ENCODE data around the gene CD99L2. TPM values are rescaled to one million over a fixed set of nuclear protein-coding genes. Genes with fewer than 3 reads are reported as not detected.

Gene CD99L2
- total RNA-seq, 2 donors from 2014 or later = 8.8 to 9.7 TPM

- Mint-ChIP-seq H3K27ac (no peak overlapping the region), H3K36me3 (peaks cover 12 to 36% of the 10 kb centered on the region in 2 donors), H3K9me3 (peaks cover 12 to 19% of the 10 kb centered on the region in 2 donors)
- ATAC-seq (no peak), DNase-seq (ENCODE audit: low spot score in 2 of 2) (no peak)
These were observed 25.6 kb downstream of the CD99L2 start for GRCh38 chrX:150872773-150873336.

- Mint-ChIP-seq H3K27ac (no peak overlapping the region), H3K36me3 (peaks cover 10 to 34% of the 10 kb centered on the region in 2 donors), H3K9me3 (peaks cover 12 to 19% of the 10 kb centered on the region in 2 donors)
- DNase-seq (ENCODE audit: low spot score in 2 of 2) (no peak), ATAC-seq (no peak)
These were observed 27.1 kb downstream of the CD99L2 start for GRCh38 chrX:150871341-150871811.

- H3K36me3 Mint-ChIP-seq = peaks cover 3 to 28% of the 10 kb centered on the region in 2 donors
- H3K9me3 Mint-ChIP-seq = peaks cover 6 to 12% of the 10 kb centered on the region in 2 donors
- DNase-seq (ENCODE audit: low spot score in 2 of 2) = no peak
- H3K27ac Mint-ChIP-seq = no peak overlapping the region
- no peak for ATAC-seq
These were observed 27.8 kb downstream of the CD99L2 start for GRCh38 chrX:150870487-150871340.

GRCh38 chrX:150870029-150870428 is 28.4 kb downstream of the CD99L2 start:
- no peak for DNase-seq (ENCODE audit: low spot score in 2 of 2)
- H3K9me3 Mint-ChIP-seq = peaks cover 0 to 5% of the 10 kb centered on the region in 2 donors
- H3K27ac Mint-ChIP-seq = no peak overlapping the region
- H3K36me3 Mint-ChIP-seq = peaks cover 0 to 21% of the 10 kb centered on the region in 2 donors
- no peak for ATAC-seq

GRCh38 chrX:150869450-150869849 is 29.0 kb downstream of the CD99L2 start:
- DNase-seq (ENCODE audit: low spot score in 2 of 2) (no peak), ATAC-seq (no peak)
- no peaks in the 10 kb centered on the region for H3K9me3 Mint-ChIP-seq
- peaks cover 0 to 16% of the 10 kb centered on the region in 2 donors for H3K36me3 Mint-ChIP-seq
- H3K27ac Mint-ChIP-seq = no peak overlapping the region

GRCh38 chrX:150868625-150869024 is 29.8 kb downstream of the CD99L2 start:
- Mint-ChIP-seq H3K27ac (no peak overlapping the region), H3K36me3 (peaks cover 0 to 10% of the 10 kb centered on the region in 2 donors), H3K9me3 (no peaks in the 10 kb centered on the region)
- ATAC-seq (no peak), DNase-seq (ENCODE audit: low spot score in 2 of 2) (no peak)

- DNase-seq (ENCODE audit: low spot score in 2 of 2) = no peak
- Mint-ChIP-seq H3K27ac (no peak overlapping the region), H3K9me3 (no peaks in the 10 kb centered on the region), H3K36me3 (peaks cover 0 to 4% of the 10 kb centered on the region in 2 donors)
- no peak for ATAC-seq
These were observed 34.3 kb downstream of the CD99L2 start for GRCh38 chrX:150864127-150864526.

GRCh38 chrX:150863191-150863590 is 35.3 kb downstream of the CD99L2 start:
- peaks cover 6% of the 10 kb centered on the region in 2 donors for H3K9me3 Mint-ChIP-seq
- ATAC-seq (no peak), DNase-seq (ENCODE audit: low spot score in 2 of 2) (no peak)
- H3K27ac Mint-ChIP-seq = no peak overlapping the region
- H3K36me3 Mint-ChIP-seq = peaks cover 8 to 11% of the 10 kb centered on the region in 2 donors

GRCh38 chrX:150857453-150857852 is 41.0 kb downstream of the CD99L2 start:
- H3K36me3 Mint-ChIP-seq = peaks cover 18 to 29% of the 10 kb centered on the region in 2 donors

GRCh38 chrX:150856785-150857184 is 41.7 kb downstream of the CD99L2 start:
- Mint-ChIP-seq H3K9me3 (peaks cover 14 to 28% of the 10 kb centered on the region in 2 donors), H3K36me3 (peaks cover 18 to 29% of the 10 kb centered on the region in 2 donors), H3K27ac (no peak overlapping the region)
- ATAC-seq (no peak), DNase-seq (ENCODE audit: low spot score in 2 of 2) (no peak)

More at GRCh38 chrX:150857453-150857852, 41.0 kb downstream of the CD99L2 start:
- H3K9me3 Mint-ChIP-seq = peaks cover 14 to 28% of the 10 kb centered on the region in 2 donors
- no peak for DNase-seq (ENCODE audit: low spot score in 2 of 2)
- H3K27ac Mint-ChIP-seq = no peak overlapping the region
- ATAC-seq = no peak

GRCh38 chrX:150856101-150856500 is 42.4 kb downstream of the CD99L2 start:
- ATAC-seq (no peak), DNase-seq (ENCODE audit: low spot score in 2 of 2) (no peak)
- peaks cover 18 to 29% of the 10 kb centered on the region in 2 donors for H3K36me3 Mint-ChIP-seq
- H3K9me3 Mint-ChIP-seq = peaks cover 14 to 28% of the 10 kb centered on the region in 2 donors
- H3K27ac Mint-ChIP-seq = no peak overlapping the region

- H3K27ac Mint-ChIP-seq = no peak overlapping the region
- ATAC-seq = no peak
- H3K36me3 Mint-ChIP-seq = peaks cover 18 to 26% of the 10 kb centered on the region in 2 donors
These were observed 43.6 kb downstream of the CD99L2 start for GRCh38 chrX:150854856-150855255.

GRCh38 chrX:150849996-150850720 is 48.3 kb downstream of the CD99L2 start:
- peaks cover 0 to 2% of the 10 kb centered on the region in 2 donors for H3K36me3 Mint-ChIP-seq
- H3K27ac Mint-ChIP-seq = no peak overlapping the region
- no peak for DNase-seq (ENCODE audit: low spot score in 2 of 2)
- no peak for ATAC-seq
- H3K9me3 Mint-ChIP-seq = peaks cover 0 to 2% of the 10 kb centered on the region in 2 donors

More at GRCh38 chrX:150854856-150855255, 43.6 kb downstream of the CD99L2 start:
- peaks cover 14 to 28% of the 10 kb centered on the region in 2 donors for H3K9me3 Mint-ChIP-seq
- DNase-seq (ENCODE audit: low spot score in 2 of 2) = no peak

- no peak overlapping the region for H3K27ac Mint-ChIP-seq
- DNase-seq (ENCODE audit: low spot score in 2 of 2) = no peak
- ATAC-seq = no peak
- H3K9me3 Mint-ChIP-seq = no peaks in the 10 kb centered on the region
- H3K36me3 Mint-ChIP-seq = no peaks in the 10 kb centered on the region
These were observed 49.0 kb downstream of the CD99L2 start for GRCh38 chrX:150849486-150849885.

GRCh38 chrX:150848914-150849365 is 49.5 kb downstream of the CD99L2 start:
- no peak for DNase-seq (ENCODE audit: low spot score in 2 of 2)
- Mint-ChIP-seq H3K9me3 (no peaks in the 10 kb centered on the region), H3K36me3 (no peaks in the 10 kb centered on the region), H3K27ac (no peak overlapping the region)
- ATAC-seq = no peak

GRCh38 chrX:150847088-150847487 is 51.4 kb downstream of the CD99L2 start:
- H3K9me3 Mint-ChIP-seq = no peaks in the 10 kb centered on the region
- H3K27ac Mint-ChIP-seq = no peak overlapping the region
- DNase-seq (ENCODE audit: low spot score in 2 of 2) (no peak), ATAC-seq (no peak)
- no peaks in the 10 kb centered on the region for H3K36me3 Mint-ChIP-seq

- no peak for DNase-seq (ENCODE audit: low spot score in 2 of 2)
- Mint-ChIP-seq H3K36me3 (no peaks in the 10 kb centered on the region), H3K9me3 (no peaks in the 10 kb centered on the region), H3K27ac (no peak overlapping the region)
- no peak for ATAC-seq
These were observed 52.3 kb downstream of the CD99L2 start for GRCh38 chrX:150846130-150846529.

Measured in activated naive CD4-positive, alpha-beta T cell treated with anti-CD3 and anti-CD28 coated beads, Interleukin-2, amount 50 U/mL, for 72 hours (primary cell).